Activated CD4-positive, alpha-beta T cell treated with anti-CD3 and anti-CD28 coated beads for 48 hours (primary cell): ENCODE results near the gene OR2T8.

Source experiments
- DNase-seq: peaks from one replicate; pipeline ENCODE4 v3.0.0-alpha.2; 2020

The OR2T8 gene

DNA sequence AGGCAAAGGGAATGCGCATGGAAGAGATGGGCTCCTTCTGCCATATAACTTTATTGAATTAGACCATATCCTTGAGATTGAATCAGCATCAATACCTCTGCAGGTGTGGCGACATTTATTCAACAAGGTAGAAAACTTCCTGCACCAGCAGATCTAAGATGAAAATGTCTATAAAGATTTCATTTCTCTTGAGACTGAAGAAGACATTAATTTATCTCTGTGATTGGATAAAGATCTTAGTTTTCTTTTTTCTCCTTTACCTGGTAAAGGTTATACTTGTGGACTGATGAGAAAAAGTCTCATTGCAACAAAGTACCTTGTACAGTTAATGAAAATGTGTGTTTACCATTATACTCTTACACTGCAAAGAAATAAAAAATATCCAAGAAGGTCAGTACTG, at the start of gene OR2T8:
OR2T8 (plus strand) TSS at position 301 of the 400 bp plus-strand sequence. CDS start 766 bp downstream, outside the sequence.
- DNase-seq = no peak

DNA sequence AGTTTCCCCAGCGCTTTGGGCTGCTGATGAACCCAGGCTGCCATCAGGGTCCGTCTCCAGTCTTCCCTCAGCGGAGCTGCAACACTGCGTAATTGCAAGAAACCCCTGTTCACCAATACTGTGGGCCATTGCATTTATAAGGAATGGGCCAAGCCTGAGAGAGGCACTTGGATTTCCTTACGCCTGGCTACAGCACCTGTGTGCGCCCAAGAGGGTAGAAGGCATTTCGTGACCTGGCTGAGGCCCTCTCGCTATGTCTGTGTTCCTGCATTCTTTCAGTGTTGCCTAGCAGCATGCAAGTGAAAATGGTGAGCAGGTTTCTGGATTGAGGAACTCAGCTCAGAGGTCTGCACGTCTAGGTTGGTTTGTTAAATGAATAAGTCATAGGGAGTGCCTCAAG, 36.7 kb upstream of the OR2T8 start:
- no peak for DNase-seq

- no peak for DNase-seq
Observed at GRCh38 chr1:247884797-247885413, 35.1 kb upstream of the OR2T8 start.

- DNase-seq = no peak
Observed at GRCh38 chr1:247895163-247895637, 24.9 kb upstream of the OR2T8 start, which contains the start of gene OR2W3. TSS of gene OR2W3 (plus strand) at chr1:247895587. CDS start at chr1:247895587, 0 bp downstream.

DNA sequence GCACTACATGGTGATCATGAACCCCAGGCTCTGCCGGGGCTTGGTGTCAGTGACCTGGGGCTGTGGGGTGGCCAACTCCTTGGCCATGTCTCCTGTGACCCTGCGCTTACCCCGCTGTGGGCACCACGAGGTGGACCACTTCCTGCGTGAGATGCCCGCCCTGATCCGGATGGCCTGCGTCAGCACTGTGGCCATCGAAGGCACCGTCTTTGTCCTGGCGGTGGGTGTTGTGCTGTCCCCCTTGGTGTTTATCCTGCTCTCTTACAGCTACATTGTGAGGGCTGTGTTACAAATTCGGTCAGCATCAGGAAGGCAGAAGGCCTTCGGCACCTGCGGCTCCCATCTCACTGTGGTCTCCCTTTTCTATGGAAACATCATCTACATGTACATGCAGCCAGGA, 24.1 kb upstream of the OR2T8 start:
- DNase-seq = no peak

- no peak for DNase-seq
Observed at GRCh38 chr1:247904122-247904521, 15.9 kb upstream of the OR2T8 start.

GRCh38 chr1:247905181-247905580, 14.9 kb upstream of the OR2T8 start:
- no peak for DNase-seq

- peak; percentile 18 for DNase-seq
Observed at GRCh38 chr1:247905910-247906503, 14.0 kb upstream of the OR2T8 start.

- DNase-seq = no peak
Observed at GRCh38 chr1:247906504-247907047, 13.5 kb upstream of the OR2T8 start.

- DNase-seq = no peak
Observed at GRCh38 chr1:247908766-247909165, 11.3 kb upstream of the OR2T8 start.

GRCh38 chr1:247913786-247914185, 6.3 kb upstream of the OR2T8 start:
- no peak for DNase-seq

GRCh38 chr1:247914941-247915662, 5.0 kb upstream of the OR2T8 start:
- DNase-seq = no peak

DNA sequence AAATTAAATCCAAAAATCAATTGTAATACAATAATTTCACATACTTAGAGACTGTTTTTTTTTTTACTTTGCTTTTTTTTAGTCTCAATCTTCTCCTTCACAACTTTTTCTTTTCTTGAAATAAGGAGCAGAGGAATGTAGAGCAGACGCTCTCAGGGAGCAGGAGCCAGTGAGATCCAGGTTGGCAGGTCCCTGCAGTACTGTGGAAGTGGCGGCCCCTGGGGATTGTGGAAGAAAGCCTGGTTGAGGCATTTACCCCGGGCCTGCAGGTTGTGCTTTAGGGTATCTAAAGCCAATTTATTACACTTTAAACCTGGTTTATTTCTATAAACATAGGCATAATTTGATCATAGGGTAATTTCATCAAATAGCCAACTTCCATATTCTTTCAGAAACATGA, 3.9 kb downstream of the OR2T8 start:
- DNase-seq = no peak

DNA sequence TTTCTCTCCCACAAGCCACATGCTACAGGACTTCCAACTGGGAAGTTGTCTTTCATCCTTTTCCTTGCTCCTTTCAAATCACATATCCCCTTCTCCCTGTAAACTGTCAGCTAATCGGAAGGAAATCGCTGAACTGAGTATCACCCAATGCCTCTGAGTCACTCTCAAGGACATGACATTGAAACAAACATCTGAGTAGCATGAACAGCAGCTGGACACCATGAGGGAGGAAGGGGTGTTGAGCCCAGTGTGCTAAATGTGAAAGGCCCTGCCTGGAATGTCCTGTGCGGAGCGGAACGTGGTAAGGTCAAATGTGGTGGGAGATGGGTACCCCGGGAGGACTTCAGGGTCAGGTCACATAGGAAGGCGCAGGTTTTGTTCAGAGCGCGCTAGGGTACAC, 4.8 kb downstream of the OR2T8 start, which contains the start of gene OR2AJ1:
OR2AJ1 (plus strand) TSS at position 22 of the 400 bp plus-strand sequence. CDS start 8,880 bp downstream, outside the sequence.
- DNase-seq = no peak

DNA sequence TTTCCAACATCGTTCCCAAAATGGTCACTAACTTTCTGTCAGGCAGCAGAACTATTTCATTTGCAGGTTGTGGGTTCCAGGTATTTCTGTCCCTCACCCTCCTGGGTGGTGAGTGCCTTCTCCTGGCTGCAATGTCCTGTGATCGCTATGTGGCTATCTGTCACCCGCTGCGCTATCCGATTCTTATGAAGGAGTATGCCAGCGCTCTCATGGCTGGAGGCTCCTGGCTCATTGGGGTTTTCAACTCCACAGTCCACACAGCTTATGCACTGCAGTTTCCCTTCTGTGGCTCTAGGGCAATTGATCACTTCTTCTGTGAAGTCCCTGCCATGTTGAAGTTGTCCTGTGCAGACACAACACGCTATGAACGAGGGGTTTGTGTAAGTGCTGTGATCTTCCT, 13.9 kb downstream of the OR2T8 start:
- DNase-seq = no peak

GRCh38 chr1:247935781-247936180, 15.7 kb downstream of the OR2T8 start:
- DNase-seq = no peak

DNA sequence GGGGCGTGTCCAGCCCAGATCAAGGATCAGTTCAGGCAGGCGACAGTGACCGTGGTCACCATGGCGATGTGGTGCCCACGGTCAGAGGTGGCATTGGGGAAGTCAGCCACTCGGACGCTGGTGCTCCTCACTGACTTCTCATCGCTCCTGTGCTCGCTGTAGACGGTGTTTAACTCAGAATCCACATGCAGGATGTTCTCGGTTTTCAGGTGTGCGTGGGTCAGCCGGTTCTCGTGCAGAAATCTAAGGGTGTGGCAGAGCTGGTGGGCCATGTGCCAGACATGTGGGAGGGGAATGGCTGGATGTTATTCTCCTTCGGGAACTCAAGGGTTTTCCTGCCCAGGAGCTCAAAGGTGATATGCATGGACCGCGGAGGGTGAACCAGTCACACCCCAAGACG, 16.4 kb downstream of the OR2T8 start:
- DNase-seq = no peak

- DNase-seq = peak; percentile 98
Observed at GRCh38 chr1:247936965-247937734, 17.1 kb downstream of the OR2T8 start.

DNA sequence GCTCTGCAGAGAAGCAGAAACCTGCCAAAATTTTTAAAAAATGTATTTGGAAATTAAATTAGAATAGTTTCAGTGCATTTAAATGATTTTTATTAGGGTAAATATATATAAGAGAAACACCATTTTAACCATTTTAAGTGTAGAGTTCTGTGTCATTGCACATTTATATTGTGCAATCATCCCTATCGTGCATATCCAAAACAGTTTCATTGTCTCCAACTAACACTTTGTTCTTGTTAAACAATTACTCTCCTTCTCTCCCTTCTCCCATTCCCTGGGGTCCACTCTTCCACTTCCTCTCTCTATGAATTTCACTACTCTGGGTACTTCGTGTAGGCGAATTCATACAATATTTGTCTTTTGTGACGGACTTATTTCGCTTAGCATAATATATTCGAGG, 22.6 kb downstream of the OR2T8 start:
- no peak for DNase-seq

DNA sequence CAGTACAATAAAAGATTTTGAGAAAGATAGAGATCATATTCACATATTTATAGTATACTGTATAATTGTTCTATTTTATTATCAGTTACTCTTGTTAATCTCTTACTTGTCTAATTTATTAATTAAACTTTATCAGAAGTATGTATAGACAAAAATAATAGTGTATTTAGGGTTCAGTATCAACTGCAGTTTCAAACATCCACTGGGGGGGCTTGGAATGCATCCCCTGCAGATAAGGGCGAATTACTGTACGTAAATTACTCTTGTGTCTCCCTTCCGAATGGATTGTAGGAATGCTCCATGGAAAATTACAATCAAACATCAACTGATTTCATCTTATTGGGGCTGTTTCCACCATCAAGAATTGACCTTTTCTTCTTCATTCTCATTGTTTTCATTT, 28.5 kb downstream of the OR2T8 start, which contains the start of gene OR2L8:
OR2L8 (plus strand) TSS at position 301 of the 400 bp plus-strand sequence; CDS start at position 301, 0 bp downstream.
- no peak for DNase-seq

- DNase-seq = no peak
Observed at GRCh38 chr1:247953408-247953807, 33.4 kb downstream of the OR2T8 start.

GRCh38 chr1:247961791-247962190, 41.7 kb downstream of the OR2T8 start:
- DNase-seq = no peak
